HG02763 (cell line): ENCODE data around the gene PRR16.
"Not testable (repeated sequence)": the region's sequence is repeated elsewhere in the genome, so short reads cannot be mapped to it uniquely, and the experiment has no call there.

Experiments used
- ATAC-seq: cut with Tn5 transposase; IDR thresholded peaks from one replicate; pipeline ENCODE4 v1.9.1; 2021; ENCODE audit warnings: mild to moderate bottlenecking, moderate library complexity; ENCODE audit not compliant: unreplicated experiment

The PRR16 gene

DNA sequence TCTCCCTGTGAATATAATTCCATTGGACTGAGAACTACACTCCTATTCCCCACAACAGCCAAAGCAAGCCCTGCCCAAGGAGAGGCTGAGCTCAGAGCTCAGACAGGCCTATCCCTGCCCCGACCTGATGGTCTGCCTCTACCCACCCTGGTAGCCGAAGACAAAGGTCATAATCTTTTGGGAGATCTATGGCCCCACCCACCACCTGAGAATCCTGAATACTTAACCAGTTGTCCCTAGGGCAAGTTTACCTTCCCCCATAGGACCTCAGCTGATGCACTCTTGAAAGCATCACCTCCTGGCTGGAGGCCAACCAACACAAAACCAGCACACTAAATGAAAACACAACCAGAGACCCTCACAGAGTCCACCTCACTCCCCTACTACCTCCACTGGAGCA lies 167.5 kb downstream of the PRR16 start:
- ATAC-seq = no peak

DNA sequence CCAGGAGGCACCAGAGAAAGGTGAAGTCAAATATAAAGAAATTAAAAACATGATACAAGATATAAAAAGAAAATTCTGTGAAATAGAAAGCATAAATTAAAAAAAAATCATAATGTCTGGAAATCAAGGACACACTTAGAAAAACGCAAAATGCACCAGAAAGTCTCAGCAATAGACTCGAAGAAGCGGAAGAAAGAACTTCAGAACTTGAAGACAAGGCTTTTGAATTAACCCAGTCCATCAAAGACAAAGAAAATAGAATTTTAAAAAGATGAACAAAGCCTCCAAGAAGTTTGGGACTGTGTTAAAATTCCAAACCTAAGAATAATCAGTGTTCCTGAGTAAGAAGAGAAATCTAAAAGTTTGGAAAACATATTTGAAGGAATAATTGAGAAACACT lies 168.3 kb downstream of the PRR16 start:
- ATAC-seq = no peak

- ATAC-seq = no peak
These were observed 174.3 kb downstream of the PRR16 start for GRCh38 chr5:120638449-120638848.

GRCh38 chr5:120640778-120641177 lies 176.7 kb downstream of the PRR16 start:
- no peak for ATAC-seq

DNA sequence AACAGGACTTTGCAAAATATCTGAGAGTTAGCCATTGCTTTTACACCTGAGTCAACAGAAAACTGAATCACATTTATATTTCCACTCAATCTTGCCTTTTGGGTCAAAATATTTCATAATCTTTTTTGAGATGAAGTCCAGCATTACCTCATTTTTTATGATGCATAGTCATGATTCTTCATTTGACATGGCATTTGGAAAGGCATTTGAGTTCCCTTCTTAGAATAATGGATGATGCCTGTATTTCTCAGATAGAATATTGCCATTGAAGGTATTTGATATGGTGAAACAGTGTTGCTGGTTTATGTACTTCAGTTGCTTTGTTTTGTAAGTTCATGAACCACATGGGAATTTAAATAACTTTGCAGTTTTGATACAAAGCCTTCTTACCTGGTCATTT lies 180.4 kb downstream of the PRR16 start:
- ATAC-seq = no peak

DNA sequence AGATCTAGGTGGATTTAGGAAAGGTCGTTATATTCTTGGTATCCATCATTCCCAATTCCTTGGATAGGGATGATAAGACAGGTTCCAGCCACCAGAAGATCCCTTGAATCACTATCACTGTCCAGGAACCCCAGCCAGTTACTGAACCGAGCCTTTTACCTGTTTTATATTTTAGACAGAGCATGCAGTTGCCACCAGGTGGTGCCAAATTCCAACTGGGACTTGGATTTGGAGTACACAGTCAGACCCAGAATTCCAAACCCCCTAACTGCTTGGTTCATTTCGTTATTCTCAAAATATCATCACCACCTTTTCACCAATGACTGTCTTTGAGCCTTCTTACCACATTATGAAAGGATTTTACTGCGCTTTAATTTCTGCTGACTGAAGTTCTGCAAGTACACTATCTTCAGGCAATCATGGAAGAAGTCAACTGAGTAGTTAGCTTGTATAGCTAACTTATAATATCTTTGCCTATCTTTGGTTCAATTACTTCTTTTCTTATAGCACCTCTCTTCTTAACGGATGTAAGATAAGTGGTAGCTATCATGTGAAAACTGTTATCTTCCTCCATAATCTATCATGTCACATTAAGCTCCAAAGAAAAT lies 191.8 kb downstream of the PRR16 start:
- no peak for ATAC-seq

DNA sequence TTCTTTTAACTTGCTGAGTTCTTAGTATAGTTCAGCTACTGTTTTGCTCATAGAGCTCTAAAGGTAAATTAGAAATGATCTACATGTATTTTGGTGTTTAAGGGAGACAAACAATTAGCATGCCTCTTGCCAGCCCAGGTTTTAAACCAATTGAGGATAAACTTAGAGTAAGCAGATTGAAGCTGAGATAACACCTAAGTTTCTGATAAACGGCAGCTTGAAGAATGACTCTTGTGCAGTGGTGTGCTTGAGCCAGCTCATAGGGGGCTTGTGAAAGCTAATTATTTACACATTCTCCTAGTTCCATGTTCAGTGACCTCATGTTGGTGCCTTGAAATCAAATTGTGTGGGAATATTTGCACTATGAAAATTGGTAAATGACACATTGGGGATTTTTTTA lies 193.0 kb downstream of the PRR16 start:
- no peak for ATAC-seq

- ATAC-seq = no peak
These were observed 213.4 kb downstream of the PRR16 start for GRCh38 chr5:120677481-120677880.

- ATAC-seq = no peak
These were observed 214.2 kb downstream of the PRR16 start for GRCh38 chr5:120678279-120678678.

- no peak for ATAC-seq
These were observed 218.8 kb downstream of the PRR16 start for GRCh38 chr5:120682851-120683250.

DNA sequence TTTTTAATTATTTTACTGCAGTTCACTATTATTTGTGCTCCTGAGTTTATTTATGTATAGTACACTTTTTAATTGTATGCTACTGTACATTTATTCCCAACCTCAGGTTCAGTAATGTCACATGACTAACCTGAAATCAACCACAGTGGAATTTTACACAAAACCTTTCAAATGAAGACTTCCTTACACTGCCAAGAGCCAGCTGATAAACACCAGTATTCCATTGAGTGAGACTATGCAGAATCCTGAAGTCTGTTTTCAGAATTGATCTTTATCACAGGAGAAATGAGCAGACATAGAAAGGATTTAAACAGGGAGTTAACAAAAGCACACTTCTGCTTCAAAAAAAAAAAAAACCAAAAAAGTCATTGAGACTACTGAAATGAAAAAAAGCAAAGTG lies 219.5 kb downstream of the PRR16 start:
- ATAC-seq = no peak

- ATAC-seq = no peak
These were observed 220.1 kb downstream of the PRR16 start for GRCh38 chr5:120684213-120684612.

GRCh38 chr5:120684749-120685415 lies 220.8 kb downstream of the PRR16 start:
- ATAC-seq = no peak

DNA sequence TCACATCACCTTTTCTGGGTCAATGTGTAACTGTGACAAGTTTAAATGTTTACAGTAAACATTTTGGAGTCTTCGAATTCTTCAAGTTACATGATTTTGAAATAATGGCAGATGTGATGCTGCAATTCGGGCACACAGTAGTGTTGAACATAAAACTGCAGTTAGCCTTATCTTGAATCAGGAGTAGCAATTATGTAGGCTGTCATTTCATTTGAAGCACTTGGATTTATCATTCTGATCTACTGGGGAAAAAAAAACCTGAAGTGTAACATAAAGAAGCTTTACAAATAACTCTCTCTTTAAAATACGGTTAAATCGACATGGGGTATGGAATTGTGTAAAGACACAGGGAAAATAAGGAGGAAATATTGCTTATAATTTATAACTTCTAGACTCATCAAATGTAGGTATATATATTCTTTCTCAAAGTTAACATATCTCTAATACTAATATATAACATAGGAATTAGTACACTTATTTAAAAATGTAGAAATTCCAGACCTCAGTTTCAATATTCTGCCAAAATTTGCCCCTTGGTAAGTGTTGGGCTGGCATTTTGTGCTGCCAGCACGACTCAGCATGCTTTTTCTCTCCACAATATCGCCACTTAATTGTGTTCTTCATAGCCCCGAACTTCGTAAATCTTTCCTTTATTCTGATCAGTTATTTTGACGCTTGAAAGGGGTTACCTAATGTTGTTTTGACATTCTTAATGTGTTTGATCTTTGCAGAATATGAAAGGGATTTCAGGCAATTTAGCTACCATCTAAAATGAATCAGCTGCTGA lies 226.7 kb downstream of the PRR16 start:
- ATAC-seq = no peak

DNA sequence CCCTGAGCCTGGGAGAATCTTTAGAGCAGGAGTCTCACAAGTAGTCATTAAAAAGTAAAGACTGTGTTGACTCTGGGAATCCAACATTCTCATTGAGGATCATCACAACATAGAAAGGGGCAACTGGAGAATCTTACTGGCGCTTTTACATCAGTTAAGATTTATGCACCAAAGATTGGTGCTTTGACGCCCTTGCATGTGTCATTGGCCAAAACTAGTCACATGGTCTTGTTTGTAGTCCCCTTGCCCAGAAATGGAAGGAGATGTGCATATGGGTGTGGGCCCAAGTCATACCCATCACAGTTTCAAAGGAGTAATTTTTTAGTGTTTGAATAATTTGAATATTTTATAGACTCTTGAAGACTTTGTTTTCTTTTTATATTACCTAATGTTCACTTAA lies 228.2 kb downstream of the PRR16 start:
- no peak for ATAC-seq

GRCh38 chr5:120695368-120695880 lies 231.3 kb downstream of the PRR16 start:
- no peak for ATAC-seq

DNA sequence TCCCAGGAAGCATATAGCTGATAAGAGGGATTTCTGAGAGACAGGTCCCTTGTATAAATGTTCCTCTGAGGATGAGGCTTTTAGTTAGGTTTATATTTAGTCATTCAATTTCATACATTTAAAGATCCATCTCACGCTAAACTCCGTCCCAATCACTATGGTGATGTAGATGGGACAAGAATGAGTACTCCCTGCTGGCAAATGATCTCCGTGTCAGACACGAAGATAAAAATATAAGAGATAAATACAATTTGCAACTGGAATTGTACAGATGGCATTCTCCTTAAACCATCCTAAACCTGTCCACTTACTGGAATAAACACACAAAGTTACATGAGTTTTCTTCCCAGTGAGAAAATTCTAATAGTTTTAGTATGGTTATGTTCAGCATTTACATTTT lies 233.0 kb downstream of the PRR16 start:
- ATAC-seq = no peak

DNA sequence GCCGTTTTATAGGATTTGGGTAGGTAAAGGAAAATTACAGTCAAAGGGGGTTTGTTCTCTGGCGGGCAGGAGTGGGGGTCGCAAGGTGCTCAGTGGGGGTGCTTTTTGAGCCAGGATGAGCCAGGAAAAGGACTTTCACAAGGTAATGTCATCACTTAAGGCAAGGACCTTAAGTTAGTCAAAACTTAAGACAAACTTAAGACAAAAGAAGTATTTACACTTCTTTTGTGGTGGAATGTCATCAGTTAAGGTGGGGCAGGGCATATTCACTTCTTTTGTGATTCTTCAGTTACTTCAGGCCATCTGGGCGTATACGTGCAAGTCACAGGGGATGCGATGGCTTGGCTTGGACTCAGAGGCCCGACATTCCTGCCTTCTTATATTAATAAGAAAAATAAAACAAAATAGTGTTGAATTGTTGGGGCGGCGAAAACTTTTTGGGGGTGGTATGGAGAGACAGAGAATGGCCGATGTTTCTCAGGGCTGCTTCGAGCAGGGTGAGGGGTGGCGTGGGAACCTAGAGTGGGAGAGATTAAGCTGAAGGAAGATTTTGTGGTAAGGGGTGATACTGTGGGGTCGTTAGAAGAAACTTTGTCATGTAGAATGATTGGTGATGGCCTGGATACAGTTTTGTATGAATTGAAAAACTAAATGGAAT lies 233.7 kb downstream of the PRR16 start:
- ATAC-seq = not testable (repeated sequence)

- not testable (repeated sequence) for ATAC-seq
These were observed 236.6 kb downstream of the PRR16 start for GRCh38 chr5:120700653-120701052.

- not testable (repeated sequence) for ATAC-seq
These were observed 238.9 kb downstream of the PRR16 start for GRCh38 chr5:120702817-120703538.
